ENCODE data around the gene SBF2.

The SBF2 gene

GRCh38 chr11:10208131-10208575 lies 85.9 kb downstream of the SBF2 start:
- Histone ChIP-seq H3K79me2 (ENCODE audit: insufficient read depth, low read depth) (no peaks in the 10 kb centered on the region), H3K9ac (no peak overlapping the region), H2AFZ (ENCODE audit: low read depth) (no peak overlapping the region), H4K20me1 (ENCODE audit: insufficient read depth) (no peaks in the 10 kb centered on the region), H3K36me3 (ENCODE audit: insufficient read depth) (no peaks in the 10 kb centered on the region), H3K27me3 (ENCODE audit: insufficient read depth, low read depth) (no peaks in the 10 kb centered on the region), H3K4me1 (ENCODE audit: low read depth, poor library complexity, severe bottlenecking) (no peaks in the 10 kb centered on the region), H3K4me3 (IDR thresholded peaks at IDR 0.05; ENCODE audit: insufficient read depth, low read depth, low read length) (no peak overlapping the region), H3K4me2 (no peak overlapping the region), H3K27ac (no peak overlapping the region)
- TF ChIP-seq CTCF (conservative IDR thresholded peaks at IDR 0.05; ENCODE audit: low read depth, low read length) = peak; percentile 82

- TF ChIP-seq CTCF (conservative IDR thresholded peaks at IDR 0.05; ENCODE audit: low read depth, low read length) = no peak
- Histone ChIP-seq H3K4me1 (ENCODE audit: low read depth, poor library complexity, severe bottlenecking) (no peaks in the 10 kb centered on the region), H3K27me3 (ENCODE audit: insufficient read depth, low read depth) (no peaks in the 10 kb centered on the region), H3K4me2 (no peak overlapping the region), H2AFZ (ENCODE audit: low read depth) (no peak overlapping the region), H3K27ac (no peak overlapping the region), H3K4me3 (IDR thresholded peaks at IDR 0.05; ENCODE audit: insufficient read depth, low read depth, low read length) (no peak overlapping the region), H3K9ac (no peak overlapping the region), H3K36me3 (ENCODE audit: insufficient read depth) (no peaks in the 10 kb centered on the region), H4K20me1 (ENCODE audit: insufficient read depth) (no peaks in the 10 kb centered on the region), H3K79me2 (ENCODE audit: insufficient read depth, low read depth) (no peaks in the 10 kb centered on the region)
These were observed 88.1 kb downstream of the SBF2 start for GRCh38 chr11:10205928-10206327.

DNA sequence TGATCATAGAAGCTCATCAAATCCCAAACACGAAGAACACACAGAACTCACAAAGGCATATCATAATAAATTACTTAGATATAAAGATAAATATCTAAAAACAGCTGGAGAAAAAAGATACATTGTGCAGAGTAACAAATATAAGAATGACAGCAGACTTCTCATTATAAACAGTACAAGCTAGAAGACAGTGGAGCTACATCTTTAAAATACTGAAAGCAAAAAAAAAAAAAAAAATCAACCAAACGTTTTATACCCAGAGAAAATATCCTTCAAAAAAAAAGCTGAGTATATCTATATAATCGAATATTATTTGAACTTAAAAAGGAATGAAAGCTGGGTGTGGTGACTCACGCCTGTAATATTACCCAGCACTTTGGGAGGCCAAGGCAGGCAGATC lies 90.0 kb downstream of the SBF2 start:
- Histone ChIP-seq H4K20me1 (ENCODE audit: insufficient read depth) (no peaks in the 10 kb centered on the region), H2AFZ (ENCODE audit: low read depth) (no peak overlapping the region), H3K9ac (no peak overlapping the region), H3K4me3 (IDR thresholded peaks at IDR 0.05; ENCODE audit: insufficient read depth, low read depth, low read length) (no peak overlapping the region), H3K27ac (no peak overlapping the region), H3K79me2 (ENCODE audit: insufficient read depth, low read depth) (no peaks in the 10 kb centered on the region), H3K27me3 (ENCODE audit: insufficient read depth, low read depth) (no peaks in the 10 kb centered on the region), H3K36me3 (ENCODE audit: insufficient read depth) (no peaks in the 10 kb centered on the region), H3K4me1 (ENCODE audit: low read depth, poor library complexity, severe bottlenecking) (no peaks in the 10 kb centered on the region), H3K4me2 (no peak overlapping the region)
- TF ChIP-seq CTCF (conservative IDR thresholded peaks at IDR 0.05; ENCODE audit: low read depth, low read length) = no peak

DNA sequence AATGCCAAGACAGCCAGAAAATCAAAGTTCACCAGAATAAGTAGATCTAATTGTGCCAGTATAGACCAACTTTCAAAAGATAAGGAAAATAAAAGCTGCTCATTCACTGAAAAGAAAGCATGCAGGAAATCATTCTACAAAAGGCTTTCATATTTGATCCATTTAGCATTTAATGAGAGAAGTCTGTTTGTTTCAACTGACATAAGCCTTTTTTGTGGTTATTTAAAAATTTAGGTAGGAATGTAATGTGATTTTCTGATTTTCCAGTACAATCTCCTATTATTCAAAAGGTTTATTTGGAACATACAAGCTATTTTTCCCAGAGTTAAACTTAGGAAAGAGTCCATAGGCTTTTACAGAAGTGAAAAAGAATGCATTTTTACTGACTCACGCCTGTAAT lies 92.7 kb downstream of the SBF2 start:
- Histone ChIP-seq H3K4me2 (no peak overlapping the region), H3K4me1 (ENCODE audit: low read depth, poor library complexity, severe bottlenecking) (no peaks in the 10 kb centered on the region), H3K79me2 (ENCODE audit: insufficient read depth, low read depth) (no peaks in the 10 kb centered on the region), H3K9ac (no peak overlapping the region), H3K4me3 (IDR thresholded peaks at IDR 0.05; ENCODE audit: insufficient read depth, low read depth, low read length) (no peak overlapping the region), H4K20me1 (ENCODE audit: insufficient read depth) (no peaks in the 10 kb centered on the region), H3K27me3 (ENCODE audit: insufficient read depth, low read depth) (no peaks in the 10 kb centered on the region), H2AFZ (ENCODE audit: low read depth) (no peak overlapping the region), H3K27ac (no peak overlapping the region), H3K36me3 (ENCODE audit: insufficient read depth) (no peaks in the 10 kb centered on the region)
- no peak for TF ChIP-seq CTCF (conservative IDR thresholded peaks at IDR 0.05; ENCODE audit: low read depth, low read length)

All from KMS-11 (cell line).